Hematopoietic multipotent progenitor cell treated with erythropoietin and hydrocortisone succinate and interleukin-3 and kit ligand, for 17 days (in vitro differentiated cells): Measurements from ENCODE around the gene PCCA.
"Not testable (repeated sequence)": the region's sequence is repeated elsewhere in the genome, so short reads cannot be mapped to it uniquely, and the experiment has no call there.

Experiments
- DNase-seq: peaks from one replicate; pipeline ENCODE4 v3.0.0-alpha.2; 2015; ENCODE audit warnings: low spot score

The PCCA gene

GRCh38 chr13:100306030-100306429 lies 217.1 kb downstream of the PCCA start:
- DNase-seq: no peak

GRCh38 chr13:100306434-100306999 lies 217.6 kb downstream of the PCCA start:
- no peak for DNase-seq

- no peak for DNase-seq
These were observed 225.4 kb downstream of the PCCA start for GRCh38 chr13:100314132-100314910.

GRCh38 chr13:100315522-100315921 lies 226.6 kb downstream of the PCCA start:
- DNase-seq: no peak

GRCh38 chr13:100318473-100318872 lies 229.6 kb downstream of the PCCA start:
- not testable (repeated sequence) for DNase-seq

- DNase-seq: no peak
These were observed 235.0 kb downstream of the PCCA start for GRCh38 chr13:100323937-100324336.

GRCh38 chr13:100330662-100331061 lies 241.8 kb downstream of the PCCA start:
- no peak for DNase-seq

GRCh38 chr13:100333141-100333540 lies 244.2 kb downstream of the PCCA start:
- DNase-seq: no peak

GRCh38 chr13:100334214-100334613 lies 245.3 kb downstream of the PCCA start:
- DNase-seq: no peak

- DNase-seq: no peak
These were observed 248.1 kb downstream of the PCCA start for GRCh38 chr13:100336795-100337516.

- DNase-seq: no peak
These were observed 249.4 kb downstream of the PCCA start for GRCh38 chr13:100338275-100338674.

- no peak for DNase-seq
These were observed 250.6 kb downstream of the PCCA start for GRCh38 chr13:100339411-100339940.

GRCh38 chr13:100340865-100341264 lies 252.0 kb downstream of the PCCA start:
- no peak for DNase-seq

GRCh38 chr13:100341327-100341726 lies 252.4 kb downstream of the PCCA start:
- DNase-seq: no peak

- DNase-seq: no peak
These were observed 255.7 kb downstream of the PCCA start for GRCh38 chr13:100344544-100344943.

GRCh38 chr13:100347968-100348367 lies 259.1 kb downstream of the PCCA start:
- DNase-seq: no peak

GRCh38 chr13:100349594-100349993 lies 260.7 kb downstream of the PCCA start:
- no peak for DNase-seq

GRCh38 chr13:100350601-100351000 lies 261.7 kb downstream of the PCCA start:
- DNase-seq: no peak

GRCh38 chr13:100356426-100356825 lies 267.5 kb downstream of the PCCA start:
- DNase-seq: no peak

GRCh38 chr13:100356889-100357288 lies 268.0 kb downstream of the PCCA start:
- no peak for DNase-seq

- no peak for DNase-seq
These were observed 268.9 kb downstream of the PCCA start for GRCh38 chr13:100357764-100358163.

- no peak for DNase-seq
These were observed 272.6 kb downstream of the PCCA start for GRCh38 chr13:100361504-100361903.

- no peak for DNase-seq
These were observed 273.5 kb downstream of the PCCA start for GRCh38 chr13:100362371-100362770.
